Spleen (tissue), 7 donors: Measurements from ENCODE around the gene CUL1.

ENCODE experiments used
- POLR2A ChIP-seq, 3 donors: fragments of 450-650 bp; IDR thresholded peaks; one replicate each; pipeline ENCODE4 v1.5.1; 2017; ENCODE audit warnings: antibody characterized with exemption in 3 of 3, mild to moderate bottlenecking in 1 of 3
- POLR2AphosphoS5 ChIP-seq, 3 donors: sonication (generic); formaldehyde crosslinking; IDR thresholded peaks; one replicate each; pipeline ENCODE4 v1.5.1; 2017; ENCODE audit warnings: antibody characterized with exemption in 3 of 3
- TF ChIP-seq, protein P1 (sequence below), 11 experiments: fragments of 200-600 bp in 7 of 11; fragments of 450-650 bp in 4 of 11; sonication (generic) in 4 of 11; IDR thresholded peaks in 8 of 11; conservative IDR thresholded peaks in 3 of 11; 1 replicate in 7 of 11; 2 replicates in 4 of 11; pipeline versions ENCODE4 v1.4.0 to v1.8.0; 2016 to 2021; ENCODE audit warnings: antibody characterized with exemption in 11 of 11, inconsistent platforms in 4 of 11, mild to moderate bottlenecking in 1 of 11
- donor health status: DM: no; HTN: no; CAD: no; lungs with moderate emphysema.
- donor health status: DM: no; HTN: no; CAD: no.
- donor health status: DM: no; HTN: no; CAD: no.

DNA sequence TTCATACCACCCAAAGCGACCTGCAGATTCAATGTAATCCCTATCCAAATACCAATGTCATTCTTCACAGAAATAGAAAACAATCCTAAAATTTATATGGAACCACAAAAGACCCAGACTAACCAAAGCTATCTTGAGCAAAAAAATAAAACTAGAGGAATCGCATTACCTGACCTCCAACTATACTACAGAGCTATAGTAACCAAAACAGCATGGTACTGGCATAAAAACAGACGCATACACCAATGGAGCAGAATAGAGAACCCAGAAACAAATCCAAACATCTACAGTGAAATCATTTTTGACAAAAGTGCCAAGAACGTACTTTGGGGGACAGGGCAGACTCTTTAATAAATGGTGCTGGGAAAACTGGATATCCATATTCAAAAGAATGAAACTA, 16.9 kb upstream of the CUL1 start:
- TF ChIP-seq, protein P1, sequence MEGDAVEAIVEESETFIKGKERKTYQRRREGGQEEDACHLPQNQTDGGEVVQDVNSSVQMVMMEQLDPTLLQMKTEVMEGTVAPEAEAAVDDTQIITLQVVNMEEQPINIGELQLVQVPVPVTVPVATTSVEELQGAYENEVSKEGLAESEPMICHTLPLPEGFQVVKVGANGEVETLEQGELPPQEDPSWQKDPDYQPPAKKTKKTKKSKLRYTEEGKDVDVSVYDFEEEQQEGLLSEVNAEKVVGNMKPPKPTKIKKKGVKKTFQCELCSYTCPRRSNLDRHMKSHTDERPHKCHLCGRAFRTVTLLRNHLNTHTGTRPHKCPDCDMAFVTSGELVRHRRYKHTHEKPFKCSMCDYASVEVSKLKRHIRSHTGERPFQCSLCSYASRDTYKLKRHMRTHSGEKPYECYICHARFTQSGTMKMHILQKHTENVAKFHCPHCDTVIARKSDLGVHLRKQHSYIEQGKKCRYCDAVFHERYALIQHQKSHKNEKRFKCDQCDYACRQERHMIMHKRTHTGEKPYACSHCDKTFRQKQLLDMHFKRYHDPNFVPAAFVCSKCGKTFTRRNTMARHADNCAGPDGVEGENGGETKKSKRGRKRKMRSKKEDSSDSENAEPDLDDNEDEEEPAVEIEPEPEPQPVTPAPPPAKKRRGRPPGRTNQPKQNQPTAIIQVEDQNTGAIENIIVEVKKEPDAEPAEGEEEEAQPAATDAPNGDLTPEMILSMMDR (IDR thresholded peaks at IDR 0.05 in 8 of 11, conservative IDR thresholded peaks at IDR 0.05 in 3 of 11): no peak
- no peak for TF ChIP-seq POLR2AphosphoS5 (IDR thresholded peaks at IDR 0.05)
- TF ChIP-seq POLR2A (IDR thresholded peaks at IDR 0.05): no peak
